ENCODE measurements around the gene PPP1R12A.

PPP1R12A gene

GRCh38 chr12:79775355-79776027, 159.4 kb downstream of the PPP1R12A start:
- DNase-seq (ENCODE audit: extremely low read depth in 1 of 2, low read depth in 1 of 2) = no peak

GRCh38 chr12:79773896-79774295, 161.0 kb downstream of the PPP1R12A start:
- no peak for DNase-seq (ENCODE audit: extremely low read depth in 1 of 2, low read depth in 1 of 2)

- DNase-seq (ENCODE audit: extremely low read depth in 1 of 2, low read depth in 1 of 2) = no peak
Measured at GRCh38 chr12:79769860-79770485, 164.9 kb downstream of the PPP1R12A start.

- DNase-seq (ENCODE audit: extremely low read depth in 1 of 2, low read depth in 1 of 2) = no peak
Measured at GRCh38 chr12:79769189-79769859, 165.6 kb downstream of the PPP1R12A start.

GRCh38 chr12:79766705-79767464, 168.0 kb downstream of the PPP1R12A start:
- DNase-seq (ENCODE audit: extremely low read depth in 1 of 2, low read depth in 1 of 2) = no peak

- DNase-seq (ENCODE audit: extremely low read depth in 1 of 2, low read depth in 1 of 2) = no peak
Measured at GRCh38 chr12:79765157-79765556, 169.7 kb downstream of the PPP1R12A start.

GRCh38 chr12:79764641-79765040, 170.3 kb downstream of the PPP1R12A start:
- no peak for DNase-seq (ENCODE audit: extremely low read depth in 1 of 2, low read depth in 1 of 2)

- DNase-seq (ENCODE audit: extremely low read depth in 1 of 2, low read depth in 1 of 2) = no peak
Measured at GRCh38 chr12:79763766-79764452, 171.0 kb downstream of the PPP1R12A start.

GRCh38 chr12:79761341-79761740, 173.6 kb downstream of the PPP1R12A start:
- no peak for DNase-seq (ENCODE audit: extremely low read depth in 1 of 2, low read depth in 1 of 2)

- DNase-seq (ENCODE audit: extremely low read depth in 1 of 2, low read depth in 1 of 2) = no peak
Measured at GRCh38 chr12:79747274-79747673, 187.6 kb downstream of the PPP1R12A start.

- DNase-seq (ENCODE audit: extremely low read depth in 1 of 2, low read depth in 1 of 2) = no peak
Measured at GRCh38 chr12:79737875-79738718, 196.8 kb downstream of the PPP1R12A start.

- DNase-seq (ENCODE audit: extremely low read depth in 1 of 2, low read depth in 1 of 2) = no peak
Measured at GRCh38 chr12:79732638-79733037, 202.3 kb downstream of the PPP1R12A start.

- DNase-seq (ENCODE audit: extremely low read depth in 1 of 2, low read depth in 1 of 2) = no peak
Measured at GRCh38 chr12:79725987-79726386, 208.9 kb downstream of the PPP1R12A start.

All from activated CD8-positive, alpha-beta memory T cell treated with anti-CD3 and anti-CD28 coated beads for 1 hour (primary cell).